IMR-90 (cell line): Measurements from ENCODE around the gene OSBPL1A.

Source experiments
- CEBPB ChIP-seq: IDR thresholded peaks from 2 replicates; pipeline ENCODE4 v1.6.1; 2012; ENCODE audit warnings: low read depth, low read length, improper control_type of control experiment
- CHD1 ChIP-seq: IDR thresholded peaks from 2 replicates; pipeline ENCODE4 v1.6.1; 2012; ENCODE audit warnings: low read depth, low read length, improper control_type of control experiment
- ELK1 ChIP-seq: fragments of 150-350 bp; IDR thresholded peaks from 2 replicates; pipeline ENCODE4 v1.6.1; 2016; ENCODE audit warnings: low read depth, mild to moderate bottlenecking, low read length, moderate library complexity, borderline replicate concordance
- FOS ChIP-seq: fragments of 150-350 bp; IDR thresholded peaks from 2 replicates; pipeline ENCODE4 v1.6.1; 2016; ENCODE audit warnings: low read depth, low read length
- MAFK ChIP-seq: IDR thresholded peaks from 2 replicates; pipeline ENCODE4 v1.6.1; 2012; ENCODE audit warnings: low read depth, low read length, improper control_type of control experiment
- MAZ ChIP-seq: IDR thresholded peaks from 2 replicates; pipeline ENCODE4 v1.6.1; 2012; ENCODE audit warnings: low read depth, mild to moderate bottlenecking, low read length, improper control_type of control experiment, moderate library complexity, borderline replicate concordance
- MXI1 ChIP-seq: IDR thresholded peaks from 2 replicates; pipeline ENCODE4 v1.6.1; 2012; ENCODE audit warnings: low read depth, mild to moderate bottlenecking, low read length, moderate library complexity, borderline replicate concordance
- NFE2L2 ChIP-seq: fragments of 150-350 bp; IDR thresholded peaks from 2 replicates; pipeline ENCODE4 v1.6.1; 2016; ENCODE audit warnings: low read depth, mild to moderate bottlenecking, low read length
- POLR2A ChIP-seq: IDR thresholded peaks from 2 replicates; pipeline ENCODE4 v1.6.1; 2012; ENCODE audit warnings: mild to moderate bottlenecking, low read depth, low read length
- RAD21 ChIP-seq: IDR thresholded peaks from 2 replicates; pipeline ENCODE4 v1.6.1; 2012; ENCODE audit warnings: low read length, improper control_type of control experiment
- RCOR1 ChIP-seq: IDR thresholded peaks from 2 replicates; pipeline ENCODE4 v1.6.1; 2012; ENCODE audit warnings: mild to moderate bottlenecking, low read length, improper control_type of control experiment; ENCODE audit not compliant: insufficient replicate concordance
- SMC3 ChIP-seq: fragments of 150-350 bp; IDR thresholded peaks from 2 replicates; pipeline ENCODE4 v1.6.1; 2016; ENCODE audit warnings: low read depth, mild to moderate bottlenecking, antibody characterized with exemption, low read length, moderate library complexity
- USF2 ChIP-seq: fragments of 150-350 bp; IDR thresholded peaks from 2 replicates; pipeline ENCODE4 v1.6.1; 2017; ENCODE audit warnings: mild to moderate bottlenecking, antibody characterized with exemption, low read length, low read depth
- TF ChIP-seq, protein P1 (sequence below): conservative IDR thresholded peaks from 2 replicates; pipeline ENCODE4 v1.5.1; 2012; ENCODE audit warnings: mild to moderate bottlenecking, low read depth, low read length, improper control_type of control experiment

GRCh38 chr18:24157855-24158254 lies 239.8 kb downstream of the OSBPL1A start:
- TF ChIP-seq, protein P1, sequence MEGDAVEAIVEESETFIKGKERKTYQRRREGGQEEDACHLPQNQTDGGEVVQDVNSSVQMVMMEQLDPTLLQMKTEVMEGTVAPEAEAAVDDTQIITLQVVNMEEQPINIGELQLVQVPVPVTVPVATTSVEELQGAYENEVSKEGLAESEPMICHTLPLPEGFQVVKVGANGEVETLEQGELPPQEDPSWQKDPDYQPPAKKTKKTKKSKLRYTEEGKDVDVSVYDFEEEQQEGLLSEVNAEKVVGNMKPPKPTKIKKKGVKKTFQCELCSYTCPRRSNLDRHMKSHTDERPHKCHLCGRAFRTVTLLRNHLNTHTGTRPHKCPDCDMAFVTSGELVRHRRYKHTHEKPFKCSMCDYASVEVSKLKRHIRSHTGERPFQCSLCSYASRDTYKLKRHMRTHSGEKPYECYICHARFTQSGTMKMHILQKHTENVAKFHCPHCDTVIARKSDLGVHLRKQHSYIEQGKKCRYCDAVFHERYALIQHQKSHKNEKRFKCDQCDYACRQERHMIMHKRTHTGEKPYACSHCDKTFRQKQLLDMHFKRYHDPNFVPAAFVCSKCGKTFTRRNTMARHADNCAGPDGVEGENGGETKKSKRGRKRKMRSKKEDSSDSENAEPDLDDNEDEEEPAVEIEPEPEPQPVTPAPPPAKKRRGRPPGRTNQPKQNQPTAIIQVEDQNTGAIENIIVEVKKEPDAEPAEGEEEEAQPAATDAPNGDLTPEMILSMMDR: no peak
- TF ChIP-seq MAZ (no peak), POLR2A (no peak), RAD21 (no peak), MXI1 (no peak), CHD1 (no peak), ELK1 (no peak), FOS (no peak), NFE2L2 (no peak), SMC3 (no peak), RCOR1 (no peak), CEBPB (no peak), MAFK (no peak), USF2 (no peak)
